ENCODE results near the gene RAP1GDS1. TPM values are rescaled to one million over a fixed set of nuclear protein-coding genes. Genes with fewer than 3 reads are reported as not detected.
"Not testable (repeated sequence)": the region's sequence is repeated elsewhere in the genome, so short reads cannot be mapped to it uniquely, and the experiment has no call there.

Gene RAP1GDS1
- total and polyA plus RNA-seq, 8 donors: 8.7 to 49.9 (median 13.9) TPM

DNA sequence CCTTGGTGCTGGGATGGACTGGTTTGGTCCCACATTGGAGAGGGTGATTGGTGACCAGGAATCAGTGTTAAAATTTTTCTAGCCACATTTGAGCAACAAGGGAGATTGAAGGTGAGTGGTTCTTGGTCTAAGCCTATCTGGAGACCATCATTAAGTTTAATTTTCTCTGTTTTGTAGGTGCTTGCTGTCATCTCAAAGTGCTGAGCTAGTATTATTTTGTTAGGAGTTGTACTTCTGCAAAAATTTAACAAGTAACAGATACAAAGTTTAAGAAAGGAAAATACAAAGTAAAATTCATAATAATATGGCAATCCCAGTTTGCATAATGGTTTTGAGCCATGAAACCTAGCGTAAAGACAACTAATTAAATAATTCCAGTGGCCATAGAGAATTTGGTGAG lies 66.5 kb downstream of the RAP1GDS1 start:
- DNase-seq: no peak
- intact Hi-C loops (cut with DNase I; ENCODE audit: low total_unique reads): no loop called here
- H3K27ac ChIP-seq: no peak overlapping the region
- no peak overlapping the region for H3K4me3 ChIP-seq
- no peaks in the 10 kb centered on the region for H3K27me3 ChIP-seq
- no peaks in the 10 kb centered on the region for H3K4me1 ChIP-seq
- 96 to 100% (median 99%) methylated on average over 1 of the region's 1 CpG for WGBS, 5 donors
- H3K9me3 ChIP-seq: peaks cover 0 to 30% (median 19%) of the 10 kb centered on the region in 4 donors
- TF ChIP-seq CTCF (IDR thresholded peaks at IDR 0.05) (no peak), POLR2A (IDR thresholded peaks at IDR 0.05) (no peak), POLR2AphosphoS5 (IDR thresholded peaks at IDR 0.05) (no peak), EP300 (IDR thresholded peaks at IDR 0.05) (no peak)
- peaks cover 0 to 6% (median 0%) of the 10 kb centered on the region in 4 donors for H3K36me3 ChIP-seq

- H3K27me3 ChIP-seq; H3K27ac ChIP-seq; intact Hi-C loops (cut with DNase I; ENCODE audit: low total_unique reads); H3K36me3 ChIP-seq; H3K4me1 ChIP-seq; H3K4me3 ChIP-seq; DNase-seq: not testable (repeated sequence)
- WGBS, 5 donors: 98 to 100% (median 98%) methylated on average over 15 to 31 of the region's 31 CpGs
- peaks cover 0 to 48% (median 26%) of the 10 kb centered on the region in 4 donors for H3K9me3 ChIP-seq
Measured at GRCh38 chr4:98329879-98330640, 68.9 kb downstream of the RAP1GDS1 start.

DNA sequence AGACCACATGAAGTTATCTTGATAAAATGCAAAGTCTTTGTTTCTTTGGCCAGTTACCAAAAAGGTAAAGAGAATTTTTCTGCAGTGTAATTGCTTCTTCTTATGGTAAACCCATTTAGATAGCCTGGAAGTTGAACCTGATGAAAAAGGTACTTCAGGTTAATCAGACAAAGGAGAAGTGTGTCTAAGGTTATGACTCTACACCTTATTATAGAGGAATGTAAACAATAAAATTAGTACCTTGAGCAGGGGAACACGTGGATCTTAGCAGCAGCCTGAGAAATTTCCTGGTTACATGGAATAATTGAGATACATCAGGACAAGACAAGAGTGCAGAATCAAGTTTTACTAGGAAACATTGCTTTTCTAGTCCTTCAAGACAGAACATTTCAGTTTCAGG lies 70.8 kb downstream of the RAP1GDS1 start:
- Histone ChIP-seq H3K9me3 (peaks cover 0 to 48% (median 26%) of the 10 kb centered on the region in 4 donors), H3K4me1 (no peaks in the 10 kb centered on the region), H3K36me3 (peaks cover 0 to 6% (median 0%) of the 10 kb centered on the region in 4 donors), H3K4me3 (no peak overlapping the region), H3K27ac (no peak overlapping the region), H3K27me3 (no peaks in the 10 kb centered on the region)
- intact Hi-C loops (cut with DNase I; ENCODE audit: low total_unique reads): no loop called here
- WGBS, 5 donors: 76 to 88% (median 82%) methylated on average over 1 of the region's 1 CpG
- TF ChIP-seq CTCF (IDR thresholded peaks at IDR 0.05): no peak
- no peak for TF ChIP-seq EP300 (IDR thresholded peaks at IDR 0.05)
- no peak for TF ChIP-seq POLR2AphosphoS5 (IDR thresholded peaks at IDR 0.05)
- no peak for TF ChIP-seq POLR2A (IDR thresholded peaks at IDR 0.05)
- DNase-seq: no peak

DNA sequence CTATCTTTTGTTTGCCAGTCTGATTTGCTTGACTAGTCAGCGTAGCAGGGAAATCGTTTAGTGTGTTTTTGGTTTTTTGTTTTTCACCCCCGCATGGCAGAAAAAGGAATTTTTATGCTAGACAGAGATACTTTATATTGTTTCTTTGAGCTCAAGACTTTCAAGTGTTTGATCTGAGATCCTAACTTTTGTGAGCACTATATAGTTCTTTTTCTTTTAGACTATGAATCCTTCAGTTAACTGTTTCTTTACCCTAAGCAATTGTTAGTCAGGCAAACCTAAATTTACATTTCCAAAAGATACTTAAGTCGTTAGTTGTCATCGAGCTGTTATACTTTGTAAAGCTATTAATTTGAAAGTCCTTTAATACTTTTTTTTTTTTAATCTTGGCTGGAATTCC lies 73.3 kb downstream of the RAP1GDS1 start:
- H3K4me1 ChIP-seq: no peaks in the 10 kb centered on the region
- no peaks in the 10 kb centered on the region for H3K27me3 ChIP-seq
- TF ChIP-seq POLR2A (IDR thresholded peaks at IDR 0.05) (no peak), EP300 (IDR thresholded peaks at IDR 0.05) (no peak), CTCF (IDR thresholded peaks at IDR 0.05) (no peak), POLR2AphosphoS5 (IDR thresholded peaks at IDR 0.05) (no peak)
- 86 to 93% (median 89%) methylated on average over 5 of the region's 5 CpGs for WGBS, 5 donors
- intact Hi-C loops (cut with DNase I; ENCODE audit: low total_unique reads): no loop called here
- peaks cover 0 to 6% (median 0%) of the 10 kb centered on the region in 4 donors for H3K36me3 ChIP-seq
- no peak for DNase-seq
- H3K27ac ChIP-seq: no peak overlapping the region
- H3K9me3 ChIP-seq: peaks cover 0 to 46% (median 26%) of the 10 kb centered on the region in 4 donors
- H3K4me3 ChIP-seq: no peak overlapping the region

All from stomach (tissue), 9 donors.